Muscle of leg (tissue), 11 donors: ENCODE data around the gene COX5B. TPM values are rescaled to one million over a fixed set of nuclear protein-coding genes. Genes with fewer than 3 reads are reported as not detected.

Experiments used
- DNase-seq: peaks from one replicate; pipeline ENCODE4 v3.0.0; 2013
- H3K27ac ChIP-seq: one replicate; pipeline ENCODE4 v1.5.1; 2013; ENCODE audit warnings: mild to moderate bottlenecking, low read length, control low read depth
- H3K27me3 ChIP-seq: one replicate; pipeline ENCODE4 v1.6.1; 2013; ENCODE audit warnings: low read length; ENCODE audit not compliant: control insufficient read depth, insufficient read depth
- H3K36me3 ChIP-seq: one replicate; pipeline ENCODE4 v1.6.1; 2013; ENCODE audit warnings: low read length; ENCODE audit not compliant: control insufficient read depth, insufficient read depth
- H3K4me1 ChIP-seq: one replicate; pipeline ENCODE4 v1.6.1; 2013; ENCODE audit warnings: low read length; ENCODE audit not compliant: control insufficient read depth, insufficient read depth
- H3K4me3 ChIP-seq: one replicate; pipeline ENCODE4 v1.5.1; 2013; ENCODE audit warnings: low read length, control low read depth
- H3K9me3 ChIP-seq: replicated peaks from 2 replicates; pipeline ENCODE4 v1.6.1; 2013; ENCODE audit warnings: low read depth, low read length; ENCODE audit not compliant: control insufficient read depth
- WGBS: methylation state at CpG from one replicate; pipeline ENCODE4 v1.1.5; 2013; ENCODE audit warnings: missing lambda C conversion rate; ENCODE audit not compliant: insufficient coverage; 5-methylcytosine and 5-hydroxymethylcytosine counted together
- polyA plus RNA-seq, 8 donors: library from polyadenylated mRNA; unstranded; fragments of 120-200 nt; gene quantifications; one replicate each; pipeline versions ENCODE4 v1.2.1 to v1.2.3, GENCODE V29; 2013; ENCODE audit warnings: inconsistent platforms in 1 of 8, low replicate concordance in 1 of 8; ENCODE audit not compliant: insufficient read length in 8 of 8, insufficient read depth in 1 of 8
- total RNA-seq: library from RNA; stranded (reverse); fragments of 120-200 nt; gene quantifications from one replicate; pipeline ENCODE4 v1.2.4, GENCODE V29; 2013

Gene COX5B
- total and polyA plus RNA-seq, 9 donors, result 140 to 325 (median 189) TPM

DNA sequence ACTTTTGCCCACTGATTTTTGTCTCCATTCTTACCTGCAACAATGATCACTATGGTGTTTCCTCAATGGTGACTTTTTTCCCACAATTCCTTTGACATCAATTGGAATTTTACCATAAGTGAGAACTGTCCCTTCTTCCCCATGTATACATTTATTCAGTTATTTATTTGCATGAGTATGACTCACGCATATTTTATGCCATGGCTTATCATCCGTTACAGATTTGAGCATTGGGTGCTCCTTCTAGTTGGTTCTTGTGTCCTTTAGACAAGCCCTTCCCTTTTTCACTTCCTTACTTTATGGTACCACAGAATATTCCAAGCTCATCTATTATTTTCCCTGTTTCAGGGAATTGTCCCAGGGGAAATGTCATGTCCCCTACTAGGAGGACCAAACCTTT, 7.6 kb downstream of the COX5B start:
- H3K27me3 ChIP-seq, result no peaks in the 10 kb centered on the region
- 88% methylated on average over 1 of the region's 2 CpGs for WGBS
- no peak overlapping the region for H3K27ac ChIP-seq
- DNase-seq, result no peak
- no peaks in the 10 kb centered on the region for H3K4me1 ChIP-seq
- H3K4me3 ChIP-seq, result no peak overlapping the region
- peaks cover 68% of the 10 kb centered on the region for H3K36me3 ChIP-seq
- H3K9me3 ChIP-seq, result peaks cover 8% of the 10 kb centered on the region

DNA sequence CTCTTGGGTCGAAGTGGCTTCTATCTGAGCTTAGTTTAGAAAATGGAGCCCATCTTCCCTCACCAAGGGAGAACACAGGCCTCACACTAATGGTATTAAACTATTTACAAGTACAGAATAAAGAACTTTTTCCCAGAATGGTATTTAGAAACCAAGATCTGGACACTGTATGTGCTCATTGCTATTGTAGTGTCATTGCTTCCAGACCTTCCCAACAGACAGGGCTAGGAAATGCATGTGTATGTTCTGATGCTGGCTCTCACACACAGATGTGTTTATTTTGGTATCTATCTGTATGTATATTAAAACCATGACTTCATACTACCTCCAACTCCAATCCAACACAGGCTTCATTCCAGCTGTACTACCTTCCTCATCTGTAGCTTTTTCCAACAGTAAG, 8.0 kb downstream of the COX5B start:
- Histone ChIP-seq H3K4me3 (no peak overlapping the region), H3K27me3 (no peaks in the 10 kb centered on the region), H3K9me3 (peaks cover 8% of the 10 kb centered on the region), H3K27ac (no peak overlapping the region), H3K36me3 (peaks cover 68% of the 10 kb centered on the region), H3K4me1 (no peaks in the 10 kb centered on the region)
- no peak for DNase-seq
- WGBS, result no CpG with 5 or more reads among the region's 1 CpG

DNA sequence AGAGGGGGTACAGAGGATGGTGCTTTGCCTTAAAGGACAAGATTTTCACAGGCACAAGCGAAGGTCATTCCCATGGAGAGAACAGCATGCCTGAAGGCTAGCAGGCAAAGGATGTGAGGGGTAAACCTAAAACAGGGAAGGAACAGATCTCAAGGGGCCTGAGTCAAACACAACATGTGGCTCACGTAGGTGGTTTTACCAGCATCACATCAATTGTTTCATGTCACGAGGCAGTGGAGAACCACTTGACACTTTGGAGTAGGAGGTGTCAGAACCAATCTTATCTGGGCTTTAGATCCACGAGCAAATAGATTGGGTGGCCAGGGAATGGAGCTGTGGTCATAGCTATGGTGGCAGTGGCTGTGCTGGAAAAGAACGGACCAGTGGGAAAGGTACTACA, 8.4 kb downstream of the COX5B start:
- Histone ChIP-seq H3K4me1 (no peaks in the 10 kb centered on the region), H3K27me3 (no peaks in the 10 kb centered on the region), H3K9me3 (peaks cover 8% of the 10 kb centered on the region), H3K27ac (no peak overlapping the region), H3K4me3 (no peak overlapping the region), H3K36me3 (peaks cover 68% of the 10 kb centered on the region)
- 90% methylated on average over 5 of the region's 5 CpGs for WGBS
- no peak for DNase-seq

DNA sequence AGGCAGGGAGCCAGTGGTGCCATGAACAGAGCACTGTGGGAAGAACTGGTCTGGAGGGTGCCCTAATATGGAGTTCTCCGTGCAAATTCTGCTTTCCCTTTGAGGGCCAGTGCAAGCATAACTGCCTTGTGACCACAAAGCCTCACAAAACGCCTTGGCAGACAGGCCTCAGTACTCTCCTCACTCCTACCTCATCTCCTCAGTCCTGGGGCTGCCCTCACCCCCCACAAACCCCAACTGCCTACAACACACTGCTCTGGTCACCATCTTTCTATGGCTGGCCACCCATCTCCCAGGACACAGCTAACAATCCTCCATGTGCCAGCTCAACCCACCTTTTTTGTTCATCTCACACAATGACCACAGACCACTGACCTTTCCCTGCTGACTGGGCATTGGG, 8.9 kb downstream of the COX5B start:
- Histone ChIP-seq H3K36me3 (peaks cover 68% of the 10 kb centered on the region), H3K4me1 (no peaks in the 10 kb centered on the region), H3K27ac (no peak overlapping the region), H3K9me3 (peaks cover 8% of the 10 kb centered on the region), H3K4me3 (no peak overlapping the region), H3K27me3 (no peaks in the 10 kb centered on the region)
- DNase-seq, result no peak
- WGBS, result 84% methylated on average over 2 of the region's 2 CpGs

DNA sequence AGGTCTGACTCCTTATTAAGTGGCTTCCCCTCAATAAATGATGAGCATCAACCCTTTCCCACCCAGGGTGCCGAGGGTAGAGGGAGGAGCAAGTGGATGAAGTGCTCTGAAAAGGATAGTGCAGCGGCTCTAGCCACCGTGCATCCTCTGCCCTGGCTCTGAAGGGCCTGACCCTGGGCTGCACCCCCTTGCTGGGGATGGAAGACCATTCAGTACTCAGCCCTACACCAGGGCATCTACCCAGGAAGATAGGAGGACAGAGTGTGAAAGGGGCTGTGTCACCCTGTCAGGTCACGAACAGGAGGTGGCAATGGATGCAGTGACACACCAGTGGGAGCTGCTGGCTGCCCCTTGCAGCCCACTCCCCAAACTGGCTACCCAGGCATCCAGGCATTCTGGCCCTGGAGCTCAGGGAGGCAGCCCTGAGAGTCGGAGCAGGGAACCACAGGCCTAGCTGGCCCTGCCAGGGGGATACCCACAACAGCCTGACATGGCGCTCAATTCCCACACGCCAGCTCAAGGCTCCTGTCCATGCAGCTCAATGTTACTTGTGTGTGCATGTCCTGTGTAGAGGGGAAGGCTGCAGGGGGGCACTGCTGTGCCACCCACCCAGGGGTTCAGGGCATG, 10.4 kb downstream of the COX5B start:
- Histone ChIP-seq H3K27ac (no peak overlapping the region), H3K27me3 (no peaks in the 10 kb centered on the region), H3K4me3 (no peak overlapping the region), H3K36me3 (peaks cover 70% of the 10 kb centered on the region), H3K4me1 (peaks cover 5% of the 10 kb centered on the region), H3K9me3 (peaks cover 8% of the 10 kb centered on the region)
- WGBS, result 88% methylated on average over 5 of the region's 7 CpGs
- no peak for DNase-seq

DNA sequence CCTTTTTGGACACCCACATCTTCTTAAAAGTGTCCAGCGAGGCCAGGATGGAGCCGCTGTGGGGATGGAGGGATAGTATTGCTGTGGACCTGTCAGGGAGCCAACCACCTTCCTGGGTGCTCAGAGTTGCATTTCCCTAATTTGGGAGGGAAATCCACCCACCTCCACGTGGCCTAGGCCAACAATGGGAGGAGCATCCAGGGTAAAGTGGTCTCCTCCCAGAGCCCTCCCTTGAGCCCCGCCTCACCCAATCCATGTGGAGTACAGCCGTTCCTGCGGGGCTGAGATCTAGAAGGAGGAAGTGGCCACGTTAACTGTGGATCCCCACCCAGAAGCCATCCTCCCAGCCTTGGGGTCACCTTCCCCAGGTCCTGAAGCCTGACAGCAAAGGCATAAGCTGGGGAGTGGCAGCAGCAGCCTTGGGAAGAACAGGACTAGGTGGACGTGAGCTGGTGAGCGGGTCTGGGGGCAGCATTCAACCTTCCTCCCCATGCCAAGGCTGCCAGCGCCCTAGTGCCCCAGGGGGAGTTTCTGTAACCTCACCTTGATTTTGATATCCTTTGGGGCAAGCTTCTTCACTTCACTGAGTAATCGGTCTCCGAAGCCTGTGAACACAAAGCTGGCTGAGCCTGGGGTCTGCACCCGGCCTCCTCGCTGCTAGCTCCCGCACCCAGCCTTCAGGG, 11.2 kb downstream of the COX5B start:
- H3K36me3 ChIP-seq, result peaks cover 73% of the 10 kb centered on the region
- no peak overlapping the region for H3K27ac ChIP-seq
- H3K27me3 ChIP-seq, result no peaks in the 10 kb centered on the region
- 91% methylated on average over 6 of the region's 15 CpGs for WGBS
- no peak for DNase-seq
- peaks cover 8% of the 10 kb centered on the region for H3K9me3 ChIP-seq
- H3K4me1 ChIP-seq, result peaks cover 13% of the 10 kb centered on the region
- H3K4me3 ChIP-seq, result no peak overlapping the region

DNA sequence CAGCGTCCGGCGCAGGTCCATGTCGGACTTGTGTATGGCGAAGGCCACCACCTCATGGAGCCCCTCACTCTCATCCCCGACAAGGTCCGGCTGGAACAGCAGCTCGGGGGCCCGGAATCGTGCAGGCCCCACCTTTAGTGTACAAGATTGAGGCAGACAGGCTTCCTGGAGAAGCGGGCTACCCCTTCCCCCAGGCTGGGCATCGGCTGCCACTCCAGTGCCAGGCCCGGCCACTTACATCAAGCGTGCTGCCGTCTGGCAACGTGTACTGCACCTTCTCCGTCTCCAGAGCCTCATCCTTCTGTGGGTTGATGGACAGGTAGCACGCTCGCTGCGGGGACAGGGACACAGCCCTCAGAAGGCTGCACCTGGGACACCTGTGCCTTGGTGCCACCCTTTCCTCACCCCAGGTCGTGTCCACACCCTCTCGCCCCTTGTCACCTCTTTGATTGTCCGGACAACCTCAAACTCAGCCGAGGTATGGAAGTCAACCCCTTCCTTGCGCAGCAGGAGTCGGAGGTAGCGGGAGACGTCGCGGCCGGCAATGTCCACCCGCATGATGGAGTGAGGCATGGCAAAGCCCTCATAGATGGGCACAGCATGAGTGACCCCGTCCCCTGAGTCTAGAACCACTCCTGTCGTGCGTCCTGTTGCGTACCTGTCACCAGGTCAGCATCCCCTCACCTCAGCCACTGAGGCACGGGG, 12.3 kb downstream of the COX5B start:
- no peak for DNase-seq

DNA sequence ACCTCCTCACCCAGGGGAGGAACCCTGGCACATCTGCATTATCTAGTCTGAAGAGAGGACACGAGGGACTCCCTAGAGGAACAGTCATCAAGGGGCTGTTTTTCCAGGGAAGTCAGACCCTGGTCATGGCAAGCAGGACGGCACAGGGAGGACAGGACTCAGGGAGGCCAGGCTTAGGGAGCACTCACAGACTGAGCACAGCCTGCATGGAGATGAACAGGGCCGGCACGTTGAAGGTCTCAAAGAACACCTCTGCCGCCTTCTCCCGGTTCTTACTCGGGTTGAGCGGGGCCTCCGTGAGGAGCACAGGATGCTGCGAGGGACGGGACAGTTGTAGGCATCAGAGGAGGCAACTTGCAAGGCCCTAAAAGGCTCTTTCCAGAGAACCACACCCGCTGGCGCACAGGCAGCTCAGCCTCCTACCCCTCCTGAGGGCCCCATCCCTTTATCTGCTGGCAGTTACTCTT, 12.9 kb downstream of the COX5B start:
- H3K4me3 ChIP-seq, result no peak overlapping the region
- no peaks in the 10 kb centered on the region for H3K27me3 ChIP-seq
- no peak overlapping the region for H3K27ac ChIP-seq
- peaks cover 71% of the 10 kb centered on the region for H3K36me3 ChIP-seq
- H3K4me1 ChIP-seq, result peaks cover 24% of the 10 kb centered on the region
- no peak for DNase-seq
- 89% methylated on average over 12 of the region's 13 CpGs for WGBS
- peaks cover 5% of the 10 kb centered on the region for H3K9me3 ChIP-seq

More for the DNA sequence above, 12.3 kb downstream of the COX5B start:
- Histone ChIP-seq H3K27me3 (no peaks in the 10 kb centered on the region), H3K36me3 (peaks cover 73% of the 10 kb centered on the region), H3K27ac (no peak overlapping the region), H3K9me3 (peaks cover 8% of the 10 kb centered on the region), H3K4me1 (peaks cover 24% of the 10 kb centered on the region), H3K4me3 (no peak overlapping the region)
- 93% methylated on average over 37 of the region's 37 CpGs for WGBS

DNA sequence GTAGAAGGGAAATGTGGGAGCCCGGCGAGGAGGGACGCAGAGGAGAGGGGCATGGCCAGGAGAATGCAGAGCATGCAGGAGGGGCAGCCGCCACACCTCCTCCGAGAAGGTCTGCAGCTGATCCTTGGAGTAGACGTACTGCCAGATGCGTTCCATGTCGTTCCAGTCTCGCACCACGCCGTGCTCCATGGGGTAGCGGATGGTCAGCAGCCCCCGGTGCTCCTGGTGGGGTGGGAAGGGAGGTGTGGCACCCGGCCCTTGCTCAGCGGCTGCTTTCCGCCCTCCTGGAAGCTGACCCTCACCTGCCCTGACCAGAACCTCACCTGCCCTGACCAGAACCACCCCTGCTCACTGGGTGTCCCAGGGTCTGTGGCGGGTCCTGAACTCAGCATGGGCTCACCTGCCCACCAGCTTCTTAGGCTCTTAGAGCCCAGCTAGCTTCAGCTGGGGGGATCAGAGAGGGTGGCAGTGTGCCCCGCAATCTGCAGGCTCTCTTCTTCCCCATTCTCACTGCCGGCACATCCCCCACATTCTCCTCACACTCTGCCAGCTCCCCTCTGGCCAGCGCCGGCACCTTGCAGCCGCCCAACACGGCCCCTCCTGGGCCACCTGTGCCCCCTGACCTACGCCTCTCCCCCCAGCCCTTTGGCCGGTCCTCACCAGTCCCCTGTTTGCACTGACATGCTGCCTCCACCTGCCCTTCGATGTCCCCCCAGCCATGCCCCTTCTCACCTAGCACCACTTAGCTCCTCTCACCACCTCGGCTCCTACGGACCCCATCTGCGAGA, 13.6 kb downstream of the COX5B start:
- DNase-seq, result no peak
- peaks cover 24% of the 10 kb centered on the region for H3K4me1 ChIP-seq
- no peaks in the 10 kb centered on the region for H3K27me3 ChIP-seq
- 88% methylated on average over 22 of the region's 29 CpGs for WGBS
- no peak overlapping the region for H3K27ac ChIP-seq
- no peaks in the 10 kb centered on the region for H3K9me3 ChIP-seq
- no peak overlapping the region for H3K4me3 ChIP-seq
- peaks cover 65% of the 10 kb centered on the region for H3K36me3 ChIP-seq
